HepG2 (cell line): ENCODE measurements around the gene ZBP1. TPM values are rescaled to one million over a fixed set of nuclear protein-coding genes. Genes with fewer than 3 reads are reported as not detected.

ENCODE experiments used
- AHR ChIP-seq: IDR thresholded peaks from 2 replicates; pipeline ENCODE4 v1.6.1; 2018; ENCODE audit warnings: missing genetic modification reagents, missing compliant biosample characterization
- BCL6 ChIP-seq: IDR thresholded peaks from 2 replicates; pipeline ENCODE4 v1.6.1; 2016; ENCODE audit warnings: missing genetic modification reagents, missing compliant biosample characterization
- GABPA ChIP-seq, 2 experiments: IDR thresholded peaks; 2 replicates each; pipeline ENCODE4 v1.6.1; 2011 to 2016; ENCODE audit warnings: low read depth in 2 of 2, low read length in 1 of 2, missing biosample characterization in 1 of 2, missing genetic modification characterization in 1 of 2
- HES4 ChIP-seq: sonication (generic); formaldehyde crosslinking; IDR thresholded peaks from 2 replicates; pipeline ENCODE4 v1.9.0; 2021; ENCODE audit warnings: mild to moderate bottlenecking, missing genetic modification reagents, borderline replicate concordance
- NFRKB ChIP-seq: fragments of 450-650 bp; IDR thresholded peaks from 2 replicates; pipeline ENCODE4 v1.6.1; 2017
- PAXIP1 ChIP-seq: sonication (generic); formaldehyde crosslinking; conservative IDR thresholded peaks from 2 replicates; pipeline ENCODE4 v1.4.0; 2020; ENCODE audit warnings: mild to moderate bottlenecking, missing genetic modification reagents, moderate library complexity
- RFX3 ChIP-seq: IDR thresholded peaks from 2 replicates; pipeline ENCODE4 v1.6.1; 2016; ENCODE audit warnings: missing biosample characterization, missing genetic modification reagents
- WIZ ChIP-seq: sonication (generic); formaldehyde crosslinking; IDR thresholded peaks from 2 replicates; pipeline ENCODE4 v1.5.1; 2020; ENCODE audit warnings: mild to moderate bottlenecking, missing genetic modification reagents
- ZBTB4 ChIP-seq: sonication (generic); formaldehyde crosslinking; IDR thresholded peaks from 2 replicates; pipeline ENCODE4 v1.4.0; 2020; ENCODE audit warnings: missing genetic modification reagents, mild to moderate bottlenecking, borderline replicate concordance
- ZFP82 ChIP-seq: sonication (generic); formaldehyde crosslinking; IDR thresholded peaks from 2 replicates; pipeline ENCODE4 v1.5.1; 2020; ENCODE audit warnings: mild to moderate bottlenecking, missing genetic modification reagents, borderline replicate concordance
- ZNF3 ChIP-seq: IDR thresholded peaks from 2 replicates; pipeline ENCODE4 v1.7.0; 2017; ENCODE audit warnings: inconsistent platforms
- ZNF574 ChIP-seq: sonication (generic); formaldehyde crosslinking; IDR thresholded peaks from 2 replicates; pipeline ENCODE4 v1.4.0; 2020; ENCODE audit warnings: missing genetic modification reagents
- ZNF607 ChIP-seq: sonication (generic); formaldehyde crosslinking; IDR thresholded peaks from 2 replicates; pipeline ENCODE4 v1.5.1; 2020; ENCODE audit warnings: missing genetic modification reagents, mild to moderate bottlenecking, borderline replicate concordance
- ZNF83 ChIP-seq: sonication (generic); formaldehyde crosslinking; IDR thresholded peaks from 2 replicates; pipeline ENCODE4 v1.4.0; 2020; ENCODE audit warnings: missing genetic modification reagents, mild to moderate bottlenecking, borderline replicate concordance
- ZSCAN20 ChIP-seq: sonication (generic); formaldehyde crosslinking; IDR thresholded peaks from 2 replicates; pipeline ENCODE4 v1.4.0; 2020; ENCODE audit warnings: missing genetic modification reagents, mild to moderate bottlenecking, borderline replicate concordance
- polyA plus RNA-seq, 8 experiments: library from polyadenylated mRNA; depleted of rRNA in 3 of 8; stranded (reverse) in 7 of 8; unstranded in 1 of 8; fragments of >200 nt; fragmentation: Illumina TruSeq in 4 of 8; extraction: Trizol in 4 of 8; gene quantifications; 2 replicates each; pipeline versions ENCODE4 v1.2.1 to v1.2.3, GENCODE V29; 2011 to 2016; ENCODE audit warnings: low read depth in 4 of 8, missing spikeins in 1 of 8, mixed read lengths in 1 of 8; ENCODE audit not compliant: insufficient read depth in 1 of 8
- total RNA-seq, 5 experiments: library from RNA; depleted of rRNA; stranded (reverse); fragments of >200 nt; fragmentation: Illumina TruSeq; extraction: Trizol; gene quantifications; 2 replicates each; pipeline ENCODE4 v1.2.3, GENCODE V29; 2016; ENCODE audit warnings: low read depth in 1 of 5
- TF ChIP-seq, protein P1 (sequence below): sonication (generic); formaldehyde crosslinking; IDR thresholded peaks from 2 replicates; pipeline ENCODE4 v1.5.0; 2020; ENCODE audit warnings: mild to moderate bottlenecking, missing genetic modification reagents

ZBP1 gene
- total and polyA plus RNA-seq, 2 of the 13 experiments (the other 11 are each of a cell fraction or from before 2014, with no cell fraction given), result not detected

- TF ChIP-seq ZFP82, result peak; percentile 70
- TF ChIP-seq RFX3 (CRISPR knock-in tag), result no peak
- no peak for TF ChIP-seq PAXIP1 (CRISPR knock-in tag)
- TF ChIP-seq HES4 (CRISPR knock-in tag), result peak; percentile 59; the same call in 1 of the 2 replicates
- no peak for TF ChIP-seq WIZ (CRISPR knock-in tag)
- TF ChIP-seq AHR (CRISPR knock-in tag), result no peak
- TF ChIP-seq ZNF607, result peak; percentile 28; the same call in 1 of the 2 replicates
- no peak for TF ChIP-seq BCL6 (CRISPR knock-in tag)
- no peak for TF ChIP-seq ZSCAN20 (CRISPR knock-in tag)
- no peak for TF ChIP-seq ZBTB4 (CRISPR knock-in tag)
- TF ChIP-seq, protein P1, sequence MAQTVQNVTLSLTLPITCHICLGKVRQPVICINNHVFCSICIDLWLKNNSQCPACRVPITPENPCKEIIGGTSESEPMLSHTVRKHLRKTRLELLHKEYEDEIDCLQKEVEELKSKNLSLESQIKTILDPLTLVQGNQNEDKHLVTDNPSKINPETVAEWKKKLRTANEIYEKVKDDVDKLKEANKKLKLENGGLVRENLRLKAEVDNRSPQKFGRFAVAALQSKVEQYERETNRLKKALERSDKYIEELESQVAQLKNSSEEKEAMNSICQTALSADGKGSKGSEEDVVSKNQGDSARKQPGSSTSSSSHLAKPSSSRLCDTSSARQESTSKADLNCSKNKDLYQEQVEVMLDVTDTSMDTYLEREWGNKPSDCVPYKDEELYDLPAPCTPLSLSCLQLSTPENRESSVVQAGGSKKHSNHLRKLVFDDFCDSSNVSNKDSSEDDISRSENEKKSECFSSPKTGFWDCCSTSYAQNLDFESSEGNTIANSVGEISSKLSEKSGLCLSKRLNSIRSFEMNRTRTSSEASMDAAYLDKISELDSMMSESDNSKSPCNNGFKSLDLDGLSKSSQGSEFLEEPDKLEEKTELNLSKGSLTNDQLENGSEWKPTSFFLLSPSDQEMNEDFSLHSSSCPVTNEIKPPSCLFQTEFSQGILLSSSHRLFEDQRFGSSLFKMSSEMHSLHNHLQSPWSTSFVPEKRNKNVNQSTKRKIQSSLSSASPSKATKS (CRISPR knock-in tag), result no peak
- TF ChIP-seq NFRKB, result no peak
- TF ChIP-seq ZNF574 (CRISPR knock-in tag), result no peak
- TF ChIP-seq ZNF3 (CRISPR knock-in tag), result no peak
- peak; percentile 73; the same call in 1 of the 2 replicates for TF ChIP-seq ZNF83 (CRISPR knock-in tag)
- TF ChIP-seq GABPA (IDR thresholded peaks at IDR 0.05; ENCODE audit: low read depth, low read length), result no peak
- no peak for TF ChIP-seq GABPA (CRISPR knock-in tag; IDR thresholded peaks at IDR 0.05; ENCODE audit: low read depth)
These were observed 28.7 kb downstream of the ZBP1 start (continued) for GRCh38 chr20:57591289-57592229.
